Measurements from ENCODE around the gene ZKSCAN1.
"Not testable (repeated sequence)": the region's sequence is repeated elsewhere in the genome, so short reads cannot be mapped to it uniquely, and the experiment has no call there.

Gene ZKSCAN1

DNA sequence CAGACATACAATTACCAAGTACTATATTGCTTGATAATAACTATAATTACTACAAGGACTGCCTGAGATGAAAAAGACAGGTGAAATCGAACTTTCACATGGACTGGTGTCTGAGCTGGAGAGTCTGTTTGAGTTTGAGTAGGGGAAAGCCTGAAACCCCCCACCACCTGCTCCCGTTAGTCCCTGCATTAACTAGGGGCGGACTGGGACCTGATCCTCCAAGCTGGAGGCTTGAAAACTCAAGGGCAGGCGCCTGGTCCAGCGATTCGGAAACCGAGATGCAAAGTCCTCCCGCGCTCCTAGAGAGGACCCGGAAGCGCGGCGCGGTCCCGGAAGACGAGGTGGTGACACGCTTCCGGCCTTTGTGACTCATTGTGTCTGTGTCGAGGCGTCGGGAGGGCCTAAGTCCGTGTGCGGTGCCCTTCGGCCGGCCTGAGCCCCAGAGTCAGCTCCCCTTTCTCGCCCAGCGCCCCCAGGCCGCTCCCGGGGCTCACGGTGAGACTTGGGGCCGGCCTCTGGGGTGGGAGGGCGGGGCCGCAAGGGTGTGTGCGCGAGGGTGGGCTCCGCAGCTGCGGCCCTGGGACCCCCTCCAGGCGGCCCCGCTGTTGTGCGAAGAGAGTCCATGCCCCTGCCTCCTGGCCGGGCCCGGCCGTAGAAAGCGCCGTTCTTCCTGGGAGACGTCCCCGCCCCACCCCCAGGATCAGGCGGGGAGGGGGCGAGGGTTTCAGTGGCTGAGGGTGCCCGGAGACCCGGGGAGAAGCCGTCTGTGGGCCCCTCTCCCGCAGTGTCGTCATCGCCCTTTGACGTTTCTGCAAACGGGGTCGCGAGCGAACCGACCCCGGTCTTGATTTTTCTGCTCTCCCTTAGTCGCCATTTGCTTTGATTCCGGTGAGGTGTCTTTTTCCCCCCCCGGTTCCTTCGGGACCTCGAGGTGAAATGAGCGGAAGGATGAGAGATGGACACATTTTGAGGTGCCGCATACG is at the start of gene ZKSCAN1:
TSS of gene ZKSCAN1 (plus strand) at position 365 of the 983 bp plus-strand sequence. CDS start 7,911 bp downstream, outside the sequence.
- H3K4me1 Mint-ChIP-seq (ENCODE audit: low read depth) = peaks cover 51% of the 10 kb centered on the region
- peak within 1 kb of the TSS; percentile 92 for H3K27ac Mint-ChIP-seq
- H3K27me3 Mint-ChIP-seq = no peaks in the 10 kb centered on the region
- H3K4me3 Mint-ChIP-seq = peak within 1 kb of the TSS; percentile 98
- H3K36me3 Mint-ChIP-seq = peaks cover 3% of the 10 kb centered on the region
- no peaks in the 10 kb centered on the region for H3K9me3 Mint-ChIP-seq (ENCODE audit: low read depth)

DNA sequence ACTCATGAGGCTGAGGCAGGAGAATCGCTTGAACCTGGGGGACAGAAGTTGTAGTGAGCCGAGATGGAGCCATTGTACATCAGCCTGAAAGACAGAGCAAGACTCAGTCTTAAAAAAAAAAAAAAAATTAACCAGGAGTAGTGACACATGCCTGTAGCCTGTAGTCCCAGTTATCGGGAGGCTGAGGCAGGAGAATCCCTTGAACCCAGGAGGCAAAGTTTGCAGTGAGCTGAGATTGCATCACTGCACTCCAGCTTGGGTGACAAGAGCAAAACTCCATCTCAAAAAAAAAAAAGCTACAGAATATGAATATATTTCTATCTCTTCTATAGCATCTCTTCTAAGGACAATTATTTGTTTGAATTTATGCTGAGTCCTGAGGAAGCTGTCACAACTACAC is 46.1 kb upstream of the ZKSCAN1 start:
- H3K27me3 Mint-ChIP-seq = peaks cover 28% of the 10 kb centered on the region
- H3K9me3 Mint-ChIP-seq (ENCODE audit: low read depth) = no peaks in the 10 kb centered on the region
- no peaks in the 10 kb centered on the region for H3K36me3 Mint-ChIP-seq
- H3K4me3 Mint-ChIP-seq = no peak overlapping the region
- H3K4me1 Mint-ChIP-seq (ENCODE audit: low read depth) = no peaks in the 10 kb centered on the region
- no peak overlapping the region for H3K27ac Mint-ChIP-seq

DNA sequence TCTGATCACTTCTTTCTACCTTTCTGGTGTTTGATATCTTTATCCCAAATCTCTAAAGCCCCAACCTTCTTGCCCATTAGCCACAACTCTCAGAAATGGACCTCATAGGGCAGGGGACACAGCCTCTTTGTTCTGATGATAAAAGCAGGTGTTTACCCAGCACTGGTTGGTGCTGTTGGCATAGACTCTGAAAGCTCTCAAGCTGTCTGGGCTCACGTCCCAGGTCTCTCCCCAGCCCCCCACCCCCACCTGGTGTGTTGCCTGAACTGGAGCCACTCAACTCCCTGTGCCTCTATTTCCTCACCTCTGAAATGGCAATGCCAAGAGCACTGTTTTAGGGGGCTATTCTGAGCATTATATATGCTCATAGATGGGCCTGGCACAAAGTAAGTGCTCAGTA is 45.6 kb upstream of the ZKSCAN1 start:
- H3K36me3 Mint-ChIP-seq; H3K4me3 Mint-ChIP-seq; H3K4me1 Mint-ChIP-seq (ENCODE audit: low read depth); H3K9me3 Mint-ChIP-seq (ENCODE audit: low read depth); H3K27ac Mint-ChIP-seq: not testable (repeated sequence)
- H3K27me3 Mint-ChIP-seq = peaks cover 24% of the 10 kb centered on the region

DNA sequence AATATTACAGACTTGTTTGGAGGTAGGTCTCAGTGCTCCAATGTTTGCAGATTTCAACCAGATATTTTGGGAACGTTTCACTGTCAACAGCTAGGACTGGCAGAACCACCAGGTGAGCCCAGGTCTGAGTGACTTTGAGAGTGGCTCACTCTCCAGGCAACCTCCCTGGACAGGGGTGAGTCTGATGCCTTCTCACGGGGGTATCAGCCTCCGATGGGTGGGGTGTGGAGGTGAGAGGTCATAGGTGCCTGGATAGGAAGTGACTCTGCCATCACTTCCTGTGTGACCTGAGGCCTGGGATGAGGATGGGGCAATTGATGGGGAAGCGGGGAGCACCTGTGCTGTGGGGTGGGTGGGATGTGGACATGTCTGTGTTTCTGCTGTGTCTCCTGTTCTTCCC is 44.2 kb upstream of the ZKSCAN1 start:
- H3K27ac Mint-ChIP-seq = no peak overlapping the region
- H3K9me3 Mint-ChIP-seq (ENCODE audit: low read depth) = no peaks in the 10 kb centered on the region

DNA sequence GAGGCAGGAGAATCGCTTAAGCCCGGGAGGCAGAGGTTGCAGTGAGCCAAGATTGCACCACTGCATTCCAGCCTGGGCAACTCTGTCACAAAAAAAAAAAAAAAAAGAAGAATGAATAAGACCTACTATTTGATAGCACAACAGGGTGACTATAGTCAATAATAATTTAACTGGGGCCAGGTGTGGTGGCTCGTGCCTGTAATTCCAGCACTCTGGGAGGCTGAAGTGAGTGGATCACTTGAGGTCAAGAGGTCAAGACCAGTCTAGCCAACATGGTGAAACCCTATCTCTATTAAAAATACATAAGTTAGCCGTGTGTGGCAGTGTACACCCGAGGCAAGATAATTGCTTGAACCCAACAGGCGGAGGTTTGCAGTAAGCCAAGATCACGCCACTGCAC is 41.6 kb upstream of the ZKSCAN1 start:
- not testable (repeated sequence) for H3K27me3 Mint-ChIP-seq; H3K4me1 Mint-ChIP-seq (ENCODE audit: low read depth); H3K9me3 Mint-ChIP-seq (ENCODE audit: low read depth); H3K36me3 Mint-ChIP-seq; H3K27ac Mint-ChIP-seq; H3K4me3 Mint-ChIP-seq

More for the DNA sequence above, 44.2 kb upstream of the ZKSCAN1 start:
- Mint-ChIP-seq H3K4me1 (ENCODE audit: low read depth) (no peaks in the 10 kb centered on the region), H3K27me3 (peaks cover 12% of the 10 kb centered on the region), H3K4me3 (no peak overlapping the region), H3K36me3 (no peaks in the 10 kb centered on the region)

DNA sequence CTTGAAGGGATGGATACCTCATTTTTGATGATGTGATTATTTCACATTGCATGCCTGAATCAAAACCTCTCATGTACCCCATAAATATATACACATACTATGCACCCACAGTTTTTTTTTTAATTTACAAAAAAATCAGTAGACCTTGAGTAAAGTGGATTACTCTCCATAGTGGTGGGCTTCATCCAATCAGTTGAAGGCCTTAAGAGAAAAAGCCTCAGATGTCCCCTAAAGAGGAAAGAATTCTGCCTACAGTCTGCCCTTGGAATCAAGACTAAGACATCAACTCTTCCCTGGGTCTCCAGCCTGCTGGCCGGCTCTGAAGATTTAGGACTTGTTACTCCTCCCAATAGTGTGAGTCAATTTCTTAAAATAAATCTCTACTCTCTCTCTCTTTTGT is 40.7 kb upstream of the ZKSCAN1 start:
- Mint-ChIP-seq H3K9me3 (ENCODE audit: low read depth) (no peaks in the 10 kb centered on the region), H3K27ac (no peak overlapping the region), H3K27me3 (peaks cover under 1% of the 10 kb centered on the region), H3K4me1 (ENCODE audit: low read depth) (no peaks in the 10 kb centered on the region), H3K36me3 (no peaks in the 10 kb centered on the region), H3K4me3 (no peak overlapping the region)

DNA sequence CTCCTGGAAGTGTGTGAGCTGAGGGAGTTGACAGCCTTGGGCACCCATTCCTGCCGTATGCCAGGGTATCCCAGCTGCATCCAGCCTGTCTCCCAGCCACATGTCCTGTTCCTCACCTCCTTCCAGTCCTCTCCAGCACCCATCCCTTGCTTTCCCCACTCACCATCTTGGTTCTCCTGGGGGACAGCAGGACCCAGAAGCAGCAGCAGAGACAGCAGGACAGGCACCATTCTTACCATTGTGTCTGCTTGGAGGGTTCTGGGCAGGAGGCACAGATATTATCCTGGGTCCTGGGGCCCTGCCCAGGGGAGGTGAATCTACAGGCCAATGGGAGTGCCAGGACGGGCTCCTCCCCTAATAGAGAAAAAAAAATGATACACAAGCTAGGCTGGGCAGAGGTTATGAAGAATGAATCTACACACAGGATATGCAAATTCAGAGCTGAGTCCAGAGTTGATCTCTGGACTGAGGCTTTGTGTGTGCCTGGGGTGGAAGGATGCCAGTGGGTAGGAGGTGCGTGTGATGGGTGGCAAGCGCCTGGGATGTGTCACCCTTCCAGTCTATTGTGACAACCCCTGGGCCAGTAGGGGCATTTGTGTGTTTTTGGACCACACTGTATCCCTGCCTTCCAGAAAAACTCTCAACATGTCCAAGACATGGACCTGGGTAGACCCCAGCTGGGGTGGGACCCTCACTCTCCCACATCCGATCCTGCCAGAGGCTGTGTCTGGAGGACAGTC is 39.4 kb upstream of the ZKSCAN1 start, which contains the start of gene AZGP1:
TSS of gene AZGP1 (minus strand) at position 250 of the 740 bp plus-strand sequence. CDS start at position 239, 11 bp downstream.
- H3K27me3 Mint-ChIP-seq = no peaks in the 10 kb centered on the region
- peaks cover 2% of the 10 kb centered on the region for H3K4me1 Mint-ChIP-seq (ENCODE audit: low read depth)
- no peak within 1 kb of the TSS for H3K27ac Mint-ChIP-seq
- H3K4me3 Mint-ChIP-seq = no peak within 1 kb of the TSS
- H3K36me3 Mint-ChIP-seq = no peaks in the 10 kb centered on the region
- H3K9me3 Mint-ChIP-seq (ENCODE audit: low read depth) = no peaks in the 10 kb centered on the region

DNA sequence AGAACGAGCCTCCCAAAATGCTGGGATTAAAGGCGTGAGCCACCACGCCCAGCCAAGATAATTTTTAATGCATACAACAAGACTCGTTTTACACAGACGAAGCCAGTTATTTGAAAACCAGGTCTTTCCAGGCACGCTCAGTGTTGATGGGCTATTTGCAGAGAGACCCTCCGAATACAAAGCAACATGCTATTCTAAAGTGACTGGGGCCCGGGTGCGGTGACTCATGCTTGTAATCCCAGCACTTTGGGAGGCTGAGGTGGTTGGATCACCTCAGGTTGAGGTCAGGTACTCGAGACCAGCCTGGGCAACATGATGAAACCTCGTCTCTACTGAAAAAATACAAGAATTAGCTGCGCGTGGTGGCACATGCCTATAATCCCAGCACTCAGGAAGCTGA is 38.8 kb upstream of the ZKSCAN1 start:
- no peaks in the 10 kb centered on the region for H3K36me3 Mint-ChIP-seq
- H3K4me1 Mint-ChIP-seq (ENCODE audit: low read depth) = peaks cover 2% of the 10 kb centered on the region

DNA sequence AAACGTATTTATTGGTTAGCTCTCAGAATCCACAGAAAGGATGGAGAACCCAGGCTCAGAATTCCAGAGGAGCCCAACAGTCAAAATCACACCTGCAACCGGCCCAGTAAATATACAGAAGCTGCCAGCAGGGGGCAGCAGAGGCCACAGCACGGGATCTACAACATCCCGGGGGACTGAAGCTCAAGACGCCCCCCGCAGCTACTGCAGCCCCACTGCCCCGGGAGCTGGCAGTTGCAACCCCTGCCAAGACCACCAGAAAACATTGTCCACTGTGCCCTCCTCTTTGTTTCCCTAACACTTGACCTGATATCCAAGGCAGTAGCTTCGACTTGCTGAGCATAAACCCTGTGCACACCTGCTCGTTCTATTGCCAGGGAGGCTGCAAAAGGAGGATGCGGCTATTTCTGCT is 35.6 kb upstream of the ZKSCAN1 start:
- not testable (repeated sequence) for H3K27me3 Mint-ChIP-seq; H3K4me1 Mint-ChIP-seq (ENCODE audit: low read depth); H3K36me3 Mint-ChIP-seq; H3K9me3 Mint-ChIP-seq (ENCODE audit: low read depth); H3K27ac Mint-ChIP-seq; H3K4me3 Mint-ChIP-seq

More for the DNA sequence above, 38.8 kb upstream of the ZKSCAN1 start:
- H3K27ac Mint-ChIP-seq = no peak overlapping the region
- H3K27me3 Mint-ChIP-seq = no peaks in the 10 kb centered on the region
- no peak overlapping the region for H3K4me3 Mint-ChIP-seq
- H3K9me3 Mint-ChIP-seq (ENCODE audit: low read depth) = no peaks in the 10 kb centered on the region

DNA sequence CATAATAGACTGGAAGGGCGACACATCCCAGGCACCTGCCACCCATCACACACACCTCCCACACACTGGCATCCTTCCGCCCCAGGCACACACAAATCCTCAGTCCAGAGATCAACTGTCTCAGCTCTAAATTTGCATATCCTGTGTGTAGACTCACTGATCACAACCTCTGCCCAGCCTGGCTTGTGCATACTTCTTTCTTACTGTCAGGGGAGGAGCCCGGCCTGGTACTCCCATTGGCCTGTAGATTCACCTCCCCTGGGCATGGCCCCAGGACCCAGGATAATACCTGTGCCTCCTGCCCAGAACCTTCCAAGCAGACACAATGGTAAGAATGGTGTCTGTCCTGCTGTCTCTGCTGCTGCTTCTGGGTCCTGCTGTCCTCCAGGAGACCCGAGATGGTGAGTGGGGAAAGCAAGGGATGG is 34.9 kb upstream of the ZKSCAN1 start:
- H3K36me3 Mint-ChIP-seq; H3K27me3 Mint-ChIP-seq; H3K9me3 Mint-ChIP-seq (ENCODE audit: low read depth); H3K4me1 Mint-ChIP-seq (ENCODE audit: low read depth); H3K4me3 Mint-ChIP-seq; H3K27ac Mint-ChIP-seq: not testable (repeated sequence)

DNA sequence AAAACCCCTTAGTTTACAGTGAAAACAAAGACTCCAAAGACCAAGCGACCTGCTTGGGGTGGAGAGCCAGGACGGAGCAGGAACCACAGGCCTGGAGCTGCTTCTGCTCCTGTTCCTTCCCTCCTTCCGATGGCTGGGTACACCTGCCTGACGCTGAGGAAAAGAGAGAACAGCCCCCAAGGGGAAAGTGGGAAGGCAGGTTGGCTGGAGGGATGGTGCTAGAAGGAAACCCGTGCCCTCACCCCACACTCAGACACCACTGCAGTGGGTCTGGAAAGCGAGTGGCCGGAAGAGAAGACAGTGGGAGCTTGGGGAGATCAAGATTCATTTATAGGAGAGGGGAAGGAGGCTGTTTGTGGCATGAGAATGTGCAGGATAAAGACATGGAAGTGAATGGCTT is 34.3 kb upstream of the ZKSCAN1 start:
- not testable (repeated sequence) for H3K36me3 Mint-ChIP-seq; H3K4me3 Mint-ChIP-seq; H3K27ac Mint-ChIP-seq; H3K4me1 Mint-ChIP-seq (ENCODE audit: low read depth); H3K9me3 Mint-ChIP-seq (ENCODE audit: low read depth); H3K27me3 Mint-ChIP-seq

DNA sequence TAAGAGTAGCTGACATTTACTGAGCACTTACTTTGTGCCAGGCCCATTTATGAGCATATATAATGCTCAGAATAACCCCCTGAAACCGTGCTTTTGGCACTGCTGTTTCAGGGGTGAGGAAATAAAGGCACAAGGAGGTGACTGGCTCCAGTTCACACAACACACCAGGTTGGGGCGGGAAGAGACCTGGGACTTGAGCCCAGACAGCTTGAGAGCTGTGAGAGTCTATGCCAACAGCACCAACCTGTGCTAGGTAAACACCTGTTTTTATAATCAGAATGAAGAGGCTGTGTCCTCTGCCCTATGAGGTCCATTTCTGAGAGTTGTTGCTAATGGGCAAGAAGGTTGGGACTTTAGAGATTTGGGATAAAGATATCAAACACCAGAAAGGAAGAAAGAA is 30.8 kb upstream of the ZKSCAN1 start:
- no peak overlapping the region for H3K4me3 Mint-ChIP-seq
- H3K27ac Mint-ChIP-seq = no peak overlapping the region
- H3K9me3 Mint-ChIP-seq (ENCODE audit: low read depth) = peaks cover 6% of the 10 kb centered on the region
- no peaks in the 10 kb centered on the region for H3K27me3 Mint-ChIP-seq
- no peaks in the 10 kb centered on the region for H3K36me3 Mint-ChIP-seq
- peaks cover 2% of the 10 kb centered on the region for H3K4me1 Mint-ChIP-seq (ENCODE audit: low read depth)

DNA sequence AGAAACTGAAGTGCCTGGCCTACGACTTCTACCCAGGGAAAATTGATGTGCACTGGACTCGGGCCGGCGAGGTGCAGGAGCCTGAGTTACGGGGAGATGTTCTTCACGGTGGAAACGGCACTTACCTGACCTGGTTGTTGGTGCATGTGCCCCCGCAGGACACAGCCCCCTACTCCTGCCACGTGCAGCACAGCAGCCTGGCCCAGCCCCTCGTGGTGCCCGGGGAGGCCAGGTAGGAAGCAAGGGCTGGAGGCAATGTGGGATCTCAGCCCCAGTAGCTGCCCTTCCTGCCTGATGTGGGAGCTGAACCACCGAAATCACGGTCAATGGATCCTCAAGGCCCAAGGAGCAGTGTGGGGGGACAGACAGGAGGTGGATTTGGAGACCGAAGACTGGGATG is 28.1 kb upstream of the ZKSCAN1 start:
- H3K4me1 Mint-ChIP-seq (ENCODE audit: low read depth); H3K27ac Mint-ChIP-seq; H3K4me3 Mint-ChIP-seq; H3K27me3 Mint-ChIP-seq; H3K9me3 Mint-ChIP-seq (ENCODE audit: low read depth); H3K36me3 Mint-ChIP-seq: not testable (repeated sequence)

DNA sequence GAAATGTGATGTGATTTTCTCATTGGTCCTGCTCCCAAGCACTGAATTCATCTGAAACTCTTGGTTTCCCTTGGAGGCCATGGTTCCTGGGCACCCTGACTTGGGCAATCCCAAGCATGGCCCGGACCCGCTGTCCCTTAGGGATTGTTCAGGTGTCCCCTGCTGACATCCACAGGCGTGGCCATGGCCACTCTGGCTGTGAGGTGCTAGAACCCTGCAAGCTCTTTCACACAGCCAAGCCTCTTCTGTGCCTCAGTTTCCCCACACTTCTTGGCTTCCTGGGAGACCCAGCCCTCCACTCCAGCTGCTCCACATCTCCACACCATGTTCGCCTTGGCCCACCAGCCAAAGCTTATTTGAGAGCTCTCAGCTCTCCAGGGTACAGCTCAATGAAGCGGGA is 27.6 kb upstream of the ZKSCAN1 start:
- H3K27me3 Mint-ChIP-seq = no peaks in the 10 kb centered on the region
- no peaks in the 10 kb centered on the region for H3K36me3 Mint-ChIP-seq
- H3K27ac Mint-ChIP-seq = no peak overlapping the region
- peaks cover 2% of the 10 kb centered on the region for H3K4me1 Mint-ChIP-seq (ENCODE audit: low read depth)
- H3K9me3 Mint-ChIP-seq (ENCODE audit: low read depth) = no peaks in the 10 kb centered on the region
- no peak overlapping the region for H3K4me3 Mint-ChIP-seq

DNA sequence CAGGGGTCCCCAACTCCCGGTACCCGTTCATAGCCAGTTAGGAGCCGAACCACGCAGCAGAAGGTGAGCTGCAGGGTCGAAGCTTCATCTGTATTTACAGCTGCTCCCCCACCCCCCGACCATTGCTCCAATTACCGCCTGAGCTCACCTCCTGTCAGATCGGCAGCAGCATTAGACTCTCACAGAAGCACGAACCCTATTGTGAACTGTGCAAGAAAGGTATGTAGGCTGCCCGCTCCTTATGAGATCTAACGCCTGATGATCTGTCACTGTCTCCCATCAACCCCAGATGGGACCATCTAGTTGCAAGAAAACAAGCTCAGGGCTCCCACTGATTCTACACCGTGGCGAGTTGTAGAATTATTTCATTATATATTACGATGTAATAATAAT is 24.9 kb upstream of the ZKSCAN1 start:
- Mint-ChIP-seq H3K4me3 (no peak overlapping the region), H3K27ac (no peak overlapping the region), H3K9me3 (ENCODE audit: low read depth) (no peaks in the 10 kb centered on the region), H3K4me1 (ENCODE audit: low read depth) (peaks cover 2% of the 10 kb centered on the region), H3K36me3 (no peaks in the 10 kb centered on the region), H3K27me3 (no peaks in the 10 kb centered on the region)
